ENCODE data around the gene MYT1. TPM values are rescaled to one million over a fixed set of nuclear protein-coding genes. Genes with fewer than 3 reads are reported as not detected.

MYT1 gene
- total RNA-seq, 1 experiment from 2014 or later: 7.1 TPM

GRCh38 chr20:64143018-64143801, 21.0 kb upstream of the MYT1 start:
- intact Hi-C loops (cut with micrococcal nuclease): no loop called here
- Histone ChIP-seq H4K20me1 (ENCODE audit: insufficient read depth) (no peaks in the 10 kb centered on the region), H3K9ac (ENCODE audit: low read length) (no peak overlapping the region), H3K4me2 (ENCODE audit: low read length) (no peak overlapping the region), H3K9me3 (ENCODE audit: control insufficient read depth in 1 of 2, insufficient read depth in 1 of 2, low read depth in 1 of 2, low read length in 2 of 2) (peaks cover 14 to 32% of the 10 kb centered on the region in 2 experiments; a peak in 2 of 4 replicates), H3K9me2 (ENCODE audit: insufficient read depth) (no peaks in the 10 kb centered on the region), H3K27ac (ENCODE audit: low read depth, low read length) (no peak overlapping the region), H3K79me2 (ENCODE audit: insufficient read depth, low read length) (no peaks in the 10 kb centered on the region), H3K4me1 (ENCODE audit: control insufficient read depth in 1 of 2, insufficient read depth in 2 of 2, low read length in 2 of 2) (no peaks in the 10 kb centered on the region), H3K36me3 (ENCODE audit: control insufficient read depth in 1 of 2, insufficient read depth in 2 of 2, low read length in 2 of 2) (no peaks in the 10 kb centered on the region), H3K27me3 (ENCODE audit: insufficient read depth, low read length) (no peaks in the 10 kb centered on the region), H2AFZ (ENCODE audit: low read depth, low read length, poor library complexity, severe bottlenecking) (no peak overlapping the region), H3K4me3 (replicated peaks in 1 of 2; ENCODE audit: low read depth in 1 of 2, low read length in 2 of 2) (no peak overlapping the region)
- ChIA-PET RAD21 (ENCODE audit: low non-redundant PET in 1 of 2, low total read pairs in 2 of 2, uncharacterized antibody in 2 of 2, unreplicated experiment in 2 of 2) (no interaction called here), POLR2A (no interaction called here), CTCF (no interaction called here)
- BruUV-seq (replicated peaks): no TSS peak
- DNase-seq (ENCODE audit: low read depth, low spot score): no peak
- TF ChIP-seq SP1 (IDR thresholded peaks at IDR 0.05; ENCODE audit: low read depth) (no peak), FOSL1 (IDR thresholded peaks at IDR 0.05; ENCODE audit: low read depth) (no peak)
- no peak for ATAC-seq

- Histone ChIP-seq H2AFZ (ENCODE audit: low read depth, low read length, poor library complexity, severe bottlenecking) (no peak overlapping the region), H3K9me2 (ENCODE audit: insufficient read depth) (no peaks in the 10 kb centered on the region), H4K20me1 (ENCODE audit: insufficient read depth) (no peaks in the 10 kb centered on the region), H3K36me3 (ENCODE audit: control insufficient read depth in 1 of 2, insufficient read depth in 2 of 2, low read length in 2 of 2) (no peaks in the 10 kb centered on the region), H3K4me3 (replicated peaks in 1 of 2; ENCODE audit: low read depth in 1 of 2, low read length in 2 of 2) (no peak overlapping the region), H3K9me3 (ENCODE audit: control insufficient read depth in 1 of 2, insufficient read depth in 1 of 2, low read depth in 1 of 2, low read length in 2 of 2) (peaks cover 14 to 32% of the 10 kb centered on the region in 2 experiments; a peak in 2 of 4 replicates), H3K9ac (ENCODE audit: low read length) (no peak overlapping the region), H3K27me3 (ENCODE audit: insufficient read depth, low read length) (no peaks in the 10 kb centered on the region), H3K4me1 (ENCODE audit: control insufficient read depth in 1 of 2, insufficient read depth in 2 of 2, low read length in 2 of 2) (no peaks in the 10 kb centered on the region), H3K4me2 (ENCODE audit: low read length) (no peak overlapping the region), H3K27ac (ENCODE audit: low read depth, low read length) (no peak overlapping the region), H3K79me2 (ENCODE audit: insufficient read depth, low read length) (no peaks in the 10 kb centered on the region)
- ChIA-PET RAD21 (ENCODE audit: low non-redundant PET in 1 of 2, low total read pairs in 2 of 2, uncharacterized antibody in 2 of 2, unreplicated experiment in 2 of 2) (no interaction called here), POLR2A (no interaction called here), CTCF (no interaction called here)
- TF ChIP-seq ELF1 (IDR thresholded peaks at IDR 0.05; ENCODE audit: borderline replicate concordance, low read depth): no peak
- TF ChIP-seq JUND (IDR thresholded peaks at IDR 0.05): no peak
- no peak for TF ChIP-seq POLR2A (IDR thresholded peaks at IDR 0.05; ENCODE audit: borderline replicate concordance, extremely low read depth, insufficient read depth, insufficient read length)
- DNase-seq (ENCODE audit: low read depth, low spot score) (no peak), ATAC-seq (no peak)
- no TSS peak for BruUV-seq (replicated peaks)
- intact Hi-C loops (cut with micrococcal nuclease): no loop called here
These were observed 19.9 kb upstream of the MYT1 start for GRCh38 chr20:64144144-64144912.

Measured in HCT116 (cell line).